Spleen (tissue), 7 donors: ENCODE results near the gene IGF2R.

ENCODE experiments used
- POLR2A ChIP-seq, 3 donors: fragments of 450-650 bp; IDR thresholded peaks; one replicate each; pipeline ENCODE4 v1.5.1; 2017; ENCODE audit warnings: antibody characterized with exemption in 3 of 3, mild to moderate bottlenecking in 1 of 3
- POLR2AphosphoS5 ChIP-seq, 3 donors: sonication (generic); formaldehyde crosslinking; IDR thresholded peaks; one replicate each; pipeline ENCODE4 v1.5.1; 2017; ENCODE audit warnings: antibody characterized with exemption in 3 of 3
- TF ChIP-seq, protein P1 (sequence below), 11 experiments: fragments of 200-600 bp in 7 of 11; fragments of 450-650 bp in 4 of 11; sonication (generic) in 4 of 11; IDR thresholded peaks in 8 of 11; conservative IDR thresholded peaks in 3 of 11; 1 replicate in 7 of 11; 2 replicates in 4 of 11; pipeline versions ENCODE4 v1.4.0 to v1.8.0; 2016 to 2021; ENCODE audit warnings: antibody characterized with exemption in 11 of 11, inconsistent platforms in 4 of 11, mild to moderate bottlenecking in 1 of 11
- donor health status: DM: no; HTN: no; CAD: no; lungs with moderate emphysema.
- donor health status: DM: no; HTN: no; CAD: no.
- donor health status: DM: no; HTN: no; CAD: no.

DNA sequence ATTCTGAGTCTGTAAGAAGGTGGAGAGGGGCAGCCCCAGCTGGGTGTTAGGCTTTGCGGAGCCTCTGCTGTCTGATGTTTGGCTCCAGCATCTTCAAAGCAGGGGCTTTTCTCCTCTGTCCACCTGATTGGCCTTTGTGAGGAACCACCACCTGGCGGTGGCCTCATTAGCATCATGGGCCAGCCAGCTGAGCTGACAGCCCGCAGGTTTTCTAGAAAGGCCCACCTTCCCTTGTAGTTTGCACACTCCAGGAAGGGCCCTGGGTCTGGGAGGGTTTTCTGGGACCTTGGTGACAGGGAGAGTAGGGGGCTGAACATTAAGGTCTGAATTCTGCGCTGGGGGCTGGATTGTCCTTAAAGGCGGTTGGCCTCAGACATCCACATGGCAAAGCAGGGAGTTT is 11.6 kb downstream of the IGF2R start:
- TF ChIP-seq, protein P1, sequence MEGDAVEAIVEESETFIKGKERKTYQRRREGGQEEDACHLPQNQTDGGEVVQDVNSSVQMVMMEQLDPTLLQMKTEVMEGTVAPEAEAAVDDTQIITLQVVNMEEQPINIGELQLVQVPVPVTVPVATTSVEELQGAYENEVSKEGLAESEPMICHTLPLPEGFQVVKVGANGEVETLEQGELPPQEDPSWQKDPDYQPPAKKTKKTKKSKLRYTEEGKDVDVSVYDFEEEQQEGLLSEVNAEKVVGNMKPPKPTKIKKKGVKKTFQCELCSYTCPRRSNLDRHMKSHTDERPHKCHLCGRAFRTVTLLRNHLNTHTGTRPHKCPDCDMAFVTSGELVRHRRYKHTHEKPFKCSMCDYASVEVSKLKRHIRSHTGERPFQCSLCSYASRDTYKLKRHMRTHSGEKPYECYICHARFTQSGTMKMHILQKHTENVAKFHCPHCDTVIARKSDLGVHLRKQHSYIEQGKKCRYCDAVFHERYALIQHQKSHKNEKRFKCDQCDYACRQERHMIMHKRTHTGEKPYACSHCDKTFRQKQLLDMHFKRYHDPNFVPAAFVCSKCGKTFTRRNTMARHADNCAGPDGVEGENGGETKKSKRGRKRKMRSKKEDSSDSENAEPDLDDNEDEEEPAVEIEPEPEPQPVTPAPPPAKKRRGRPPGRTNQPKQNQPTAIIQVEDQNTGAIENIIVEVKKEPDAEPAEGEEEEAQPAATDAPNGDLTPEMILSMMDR (IDR thresholded peaks at IDR 0.05 in 8 of 11, conservative IDR thresholded peaks at IDR 0.05 in 3 of 11) = no peak
- TF ChIP-seq POLR2AphosphoS5 (IDR thresholded peaks at IDR 0.05) (no peak), POLR2A (IDR thresholded peaks at IDR 0.05) (no peak)
